ENCODE results near the gene HPN. TPM values are rescaled to one million over a fixed set of nuclear protein-coding genes. Genes with fewer than 3 reads are reported as not detected.

HPN gene
- total and polyA plus RNA-seq, 2 donors from 2014 or later, result 134 to 331 TPM

DNA sequence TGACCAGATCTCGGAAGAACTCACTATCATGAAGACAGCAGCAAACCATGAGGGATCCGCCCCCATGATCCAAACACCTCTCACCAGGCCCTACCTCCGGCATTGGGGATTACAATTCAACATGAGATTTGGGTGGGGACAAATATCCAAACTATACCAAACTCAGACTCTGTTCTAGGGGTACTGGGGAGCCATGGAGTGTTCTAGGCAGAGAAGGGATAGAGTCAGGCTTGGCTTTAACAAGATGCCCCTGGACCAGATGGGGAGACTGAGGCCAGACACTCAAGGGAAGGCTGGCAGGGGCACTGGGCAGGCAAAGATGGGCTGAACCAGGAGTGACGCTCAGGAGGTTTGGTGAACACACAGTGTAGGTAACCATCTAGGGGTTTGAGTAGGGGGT is 23.1 kb upstream of the HPN start:
- Histone ChIP-seq H3K9ac (ENCODE audit: low read length in 3 of 3) (no peak overlapping the region), H3K9me3 (ENCODE audit: control insufficient read depth in 2 of 3, insufficient read depth in 1 of 3, low read length in 3 of 3) (no peaks in the 10 kb centered on the region), H3K4me1 (ENCODE audit: control insufficient read depth in 2 of 3, insufficient read depth in 2 of 3, low read depth in 1 of 3, low read length in 3 of 3) (peaks cover 0 to 4% (median 0%) of the 10 kb centered on the region in 3 donors), H3K27ac (ENCODE audit: low read depth in 2 of 2, low read length in 2 of 2) (no peak overlapping the region), H3K4me3 (ENCODE audit: low read length in 3 of 3) (no peak overlapping the region), H3K27me3 (ENCODE audit: control insufficient read depth, insufficient read depth, low read length) (no peaks in the 10 kb centered on the region), H3K36me3 (ENCODE audit: control insufficient read depth in 2 of 3, insufficient read depth in 3 of 3, low read length in 3 of 3) (peaks cover 6 to 21% (median 12%) of the 10 kb centered on the region in 3 donors)
- intact Hi-C loops (cut with DNase I), result no loop called here
- DNase-seq (no peak), FAIRE-seq (no peak)
- no peak for TF ChIP-seq CTCF (IDR thresholded peaks at IDR 0.05; ENCODE audit: borderline replicate concordance, extremely low read depth, insufficient read depth)

DNA sequence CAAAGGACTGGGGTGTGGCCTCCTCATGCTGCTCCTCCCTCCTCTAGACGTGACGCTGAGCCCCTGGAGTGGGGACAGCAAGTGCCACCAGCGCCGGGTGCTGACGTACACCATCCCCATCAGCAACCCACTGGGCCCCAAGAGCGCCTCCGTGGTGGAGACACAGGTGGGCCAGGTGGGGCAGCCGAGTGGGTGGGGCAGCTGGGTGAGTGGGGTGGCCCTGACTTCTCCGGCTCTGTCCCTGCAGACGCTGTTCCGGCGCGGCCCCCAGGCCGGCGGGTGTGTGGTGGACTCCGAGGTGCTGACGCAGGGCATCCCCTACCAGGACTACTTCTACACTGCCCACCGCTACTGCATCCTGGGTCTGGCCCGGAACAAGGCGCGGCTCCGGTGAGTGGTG is 22.4 kb upstream of the HPN start:
- Histone ChIP-seq H3K27ac (ENCODE audit: low read depth in 2 of 2, low read length in 2 of 2) (no peak overlapping the region), H3K36me3 (ENCODE audit: control insufficient read depth in 2 of 3, insufficient read depth in 3 of 3, low read length in 3 of 3) (peaks cover 6 to 25% (median 15%) of the 10 kb centered on the region in 3 donors), H3K27me3 (ENCODE audit: control insufficient read depth, insufficient read depth, low read length) (no peaks in the 10 kb centered on the region), H3K9me3 (ENCODE audit: control insufficient read depth in 2 of 3, insufficient read depth in 1 of 3, low read length in 3 of 3) (no peaks in the 10 kb centered on the region), H3K9ac (ENCODE audit: low read length in 3 of 3) (no peak overlapping the region), H3K4me3 (ENCODE audit: low read length in 3 of 3) (no peak overlapping the region), H3K4me1 (ENCODE audit: control insufficient read depth in 2 of 3, insufficient read depth in 2 of 3, low read depth in 1 of 3, low read length in 3 of 3) (peaks cover 0 to 2% (median 0%) of the 10 kb centered on the region in 3 donors)
- intact Hi-C loops (cut with DNase I), result no loop called here
- FAIRE-seq, result no peak
- TF ChIP-seq CTCF (IDR thresholded peaks at IDR 0.05; ENCODE audit: borderline replicate concordance, extremely low read depth, insufficient read depth), result no peak
- no peak for DNase-seq

GRCh38 chr19:35021016-35021415 is 20.5 kb upstream of the HPN start:
- Histone ChIP-seq H3K36me3 (ENCODE audit: control insufficient read depth in 2 of 3, insufficient read depth in 3 of 3, low read length in 3 of 3) (peaks cover 4 to 35% (median 20%) of the 10 kb centered on the region in 3 donors), H3K9ac (ENCODE audit: low read length in 3 of 3) (no peak overlapping the region), H3K9me3 (ENCODE audit: control insufficient read depth in 2 of 3, insufficient read depth in 1 of 3, low read length in 3 of 3) (no peaks in the 10 kb centered on the region), H3K27ac (ENCODE audit: low read depth in 2 of 2, low read length in 2 of 2) (no peak overlapping the region), H3K27me3 (ENCODE audit: control insufficient read depth, insufficient read depth, low read length) (no peaks in the 10 kb centered on the region), H3K4me3 (ENCODE audit: low read length in 3 of 3) (no peak overlapping the region), H3K4me1 (ENCODE audit: control insufficient read depth in 2 of 3, insufficient read depth in 2 of 3, low read depth in 1 of 3, low read length in 3 of 3) (no peaks in the 10 kb centered on the region)
- TF ChIP-seq CTCF (IDR thresholded peaks at IDR 0.05; ENCODE audit: borderline replicate concordance, extremely low read depth, insufficient read depth), result no peak
- intact Hi-C loops (cut with DNase I), result no loop called here
- DNase-seq (no peak), FAIRE-seq (no peak)

- H3K9me3 ChIP-seq (ENCODE audit: control insufficient read depth in 2 of 3, insufficient read depth in 1 of 3, low read length in 3 of 3), result no peaks in the 10 kb centered on the region
- peaks cover 4 to 39% (median 20%) of the 10 kb centered on the region in 3 donors for H3K36me3 ChIP-seq (ENCODE audit: control insufficient read depth in 2 of 3, insufficient read depth in 3 of 3, low read length in 3 of 3)
- no peak overlapping the region for H3K4me3 ChIP-seq (ENCODE audit: low read length in 3 of 3)
- H3K27me3 ChIP-seq (ENCODE audit: control insufficient read depth, insufficient read depth, low read length), result no peaks in the 10 kb centered on the region
- no peak for DNase-seq
- no peak for TF ChIP-seq CTCF (IDR thresholded peaks at IDR 0.05; ENCODE audit: borderline replicate concordance, extremely low read depth, insufficient read depth)
- intact Hi-C loops (cut with DNase I), result no loop called here
- no peak overlapping the region for H3K27ac ChIP-seq (ENCODE audit: low read depth in 2 of 2, low read length in 2 of 2)
- no peak for FAIRE-seq
- H3K4me1 ChIP-seq (ENCODE audit: control insufficient read depth in 2 of 3, insufficient read depth in 2 of 3, low read depth in 1 of 3, low read length in 3 of 3), result no peaks in the 10 kb centered on the region
- H3K9ac ChIP-seq (ENCODE audit: low read length in 3 of 3), result no peak overlapping the region
Measured at GRCh38 chr19:35021596-35021995, 19.9 kb upstream of the HPN start.
